Measurements from ENCODE around the gene UQCC2. TPM values are rescaled to one million over a fixed set of nuclear protein-coding genes. Genes with fewer than 3 reads are reported as not detected.

The UQCC2 gene
- total RNA-seq, 1 donor from 2014 or later = 99.4 TPM

DNA sequence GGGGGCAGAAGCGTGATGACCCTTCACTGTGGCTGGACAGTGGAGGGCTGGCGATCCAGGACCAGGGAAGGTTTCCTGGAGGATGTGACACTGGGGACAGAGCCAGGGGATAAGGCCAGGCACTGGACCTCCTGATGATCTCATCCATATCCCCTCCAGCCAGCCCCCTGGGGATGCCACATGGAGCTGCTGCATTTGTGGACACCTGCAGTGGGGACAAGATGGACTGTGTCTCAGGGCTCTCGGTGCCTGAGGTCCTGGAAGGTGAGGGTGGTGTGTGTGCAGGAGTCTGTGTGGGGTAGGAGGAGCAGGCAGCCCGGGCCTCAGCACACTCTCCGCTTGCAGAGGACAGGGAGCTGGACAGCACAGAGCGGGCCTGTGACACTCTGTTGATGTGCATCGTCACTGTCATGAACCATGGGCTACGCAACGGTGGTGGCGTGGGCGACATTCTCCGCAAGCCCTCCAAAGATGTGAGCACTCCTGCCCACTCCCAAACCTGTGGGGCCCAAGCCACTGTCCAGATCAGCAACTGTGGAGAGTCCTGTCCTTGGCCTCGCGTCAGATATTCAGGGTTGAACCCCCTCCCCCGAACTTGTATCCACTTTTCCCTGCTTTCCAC lies 19.9 kb downstream of the UQCC2 start:
- H3K27ac Mint-ChIP-seq = peak overlapping the region; percentile 67
- peaks cover 10% of the 10 kb centered on the region for H3K4me1 Mint-ChIP-seq (ENCODE audit: low read depth)
- H3K4me3 Mint-ChIP-seq (ENCODE audit: low read depth) = no peak overlapping the region
- DNase-seq (ENCODE audit: low spot score, unreplicated experiment) = no peak
- no peaks in the 10 kb centered on the region for H3K27me3 Mint-ChIP-seq
- H3K36me3 Mint-ChIP-seq (ENCODE audit: insufficient read depth) = peaks cover 10% of the 10 kb centered on the region
- TF ChIP-seq, protein P1, sequence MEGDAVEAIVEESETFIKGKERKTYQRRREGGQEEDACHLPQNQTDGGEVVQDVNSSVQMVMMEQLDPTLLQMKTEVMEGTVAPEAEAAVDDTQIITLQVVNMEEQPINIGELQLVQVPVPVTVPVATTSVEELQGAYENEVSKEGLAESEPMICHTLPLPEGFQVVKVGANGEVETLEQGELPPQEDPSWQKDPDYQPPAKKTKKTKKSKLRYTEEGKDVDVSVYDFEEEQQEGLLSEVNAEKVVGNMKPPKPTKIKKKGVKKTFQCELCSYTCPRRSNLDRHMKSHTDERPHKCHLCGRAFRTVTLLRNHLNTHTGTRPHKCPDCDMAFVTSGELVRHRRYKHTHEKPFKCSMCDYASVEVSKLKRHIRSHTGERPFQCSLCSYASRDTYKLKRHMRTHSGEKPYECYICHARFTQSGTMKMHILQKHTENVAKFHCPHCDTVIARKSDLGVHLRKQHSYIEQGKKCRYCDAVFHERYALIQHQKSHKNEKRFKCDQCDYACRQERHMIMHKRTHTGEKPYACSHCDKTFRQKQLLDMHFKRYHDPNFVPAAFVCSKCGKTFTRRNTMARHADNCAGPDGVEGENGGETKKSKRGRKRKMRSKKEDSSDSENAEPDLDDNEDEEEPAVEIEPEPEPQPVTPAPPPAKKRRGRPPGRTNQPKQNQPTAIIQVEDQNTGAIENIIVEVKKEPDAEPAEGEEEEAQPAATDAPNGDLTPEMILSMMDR (IDR thresholded peaks at IDR 0.05; ENCODE audit: unreplicated experiment) = no peak
- no peaks in the 10 kb centered on the region for H3K9me3 Mint-ChIP-seq (ENCODE audit: low read depth)

DNA sequence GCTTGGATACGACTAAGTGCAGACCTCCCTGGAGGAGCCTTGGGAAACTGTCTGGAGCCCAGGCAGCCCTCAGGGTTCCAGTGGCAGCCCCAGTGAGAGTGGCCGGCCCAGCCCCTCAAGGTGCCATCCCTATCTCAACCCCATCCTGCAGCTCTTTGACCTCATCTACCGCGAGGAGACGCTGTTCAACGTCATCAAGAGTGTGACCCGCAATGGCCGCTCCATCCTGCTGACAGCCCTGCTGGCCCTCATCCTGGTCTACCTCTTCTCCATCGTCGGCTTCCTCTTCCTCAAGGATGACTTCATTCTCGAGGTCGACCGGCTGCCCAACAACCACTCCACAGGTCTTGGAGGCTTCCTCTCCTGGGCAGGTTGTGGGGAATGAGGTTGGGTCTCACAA lies 20.7 kb downstream of the UQCC2 start:
- TF ChIP-seq, protein P1 (IDR thresholded peaks at IDR 0.05; ENCODE audit: unreplicated experiment) = no peak
- Mint-ChIP-seq H3K27me3 (no peaks in the 10 kb centered on the region), H3K4me1 (ENCODE audit: low read depth) (peaks cover 10% of the 10 kb centered on the region), H3K9me3 (ENCODE audit: low read depth) (no peaks in the 10 kb centered on the region), H3K4me3 (ENCODE audit: low read depth) (no peak overlapping the region), H3K27ac (peak overlapping the region; percentile 67), H3K36me3 (ENCODE audit: insufficient read depth) (peaks cover 10% of the 10 kb centered on the region)
- no peak for DNase-seq (ENCODE audit: low spot score, unreplicated experiment)

DNA sequence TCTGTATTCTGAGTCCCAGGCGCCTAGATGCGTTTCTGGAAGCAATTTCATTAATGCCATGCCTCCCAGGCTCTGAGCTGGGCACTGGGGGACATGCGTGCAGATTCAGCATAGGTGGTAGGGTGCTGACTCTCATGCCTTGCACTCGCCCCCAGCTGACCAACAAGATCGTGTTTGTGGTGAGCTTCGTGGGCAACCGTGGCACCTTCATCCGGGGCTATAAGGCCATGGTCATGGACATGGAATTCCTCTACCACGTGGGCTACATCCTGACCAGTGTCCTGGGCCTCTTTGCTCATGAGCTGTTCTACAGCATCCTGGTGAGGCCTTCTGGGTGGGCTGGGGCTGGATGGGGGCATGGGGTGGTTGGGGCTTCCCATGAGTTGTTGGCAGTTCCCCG lies 21.6 kb downstream of the UQCC2 start:
- H3K4me1 Mint-ChIP-seq (ENCODE audit: low read depth) = peaks cover 10% of the 10 kb centered on the region
- H3K4me3 Mint-ChIP-seq (ENCODE audit: low read depth) = no peak overlapping the region
- H3K27me3 Mint-ChIP-seq = no peaks in the 10 kb centered on the region
- TF ChIP-seq, protein P1 (IDR thresholded peaks at IDR 0.05; ENCODE audit: unreplicated experiment) = no peak
- peaks cover 11% of the 10 kb centered on the region for H3K36me3 Mint-ChIP-seq (ENCODE audit: insufficient read depth)
- no peak overlapping the region for H3K27ac Mint-ChIP-seq
- no peaks in the 10 kb centered on the region for H3K9me3 Mint-ChIP-seq (ENCODE audit: low read depth)
- no peak for DNase-seq (ENCODE audit: low spot score, unreplicated experiment)

DNA sequence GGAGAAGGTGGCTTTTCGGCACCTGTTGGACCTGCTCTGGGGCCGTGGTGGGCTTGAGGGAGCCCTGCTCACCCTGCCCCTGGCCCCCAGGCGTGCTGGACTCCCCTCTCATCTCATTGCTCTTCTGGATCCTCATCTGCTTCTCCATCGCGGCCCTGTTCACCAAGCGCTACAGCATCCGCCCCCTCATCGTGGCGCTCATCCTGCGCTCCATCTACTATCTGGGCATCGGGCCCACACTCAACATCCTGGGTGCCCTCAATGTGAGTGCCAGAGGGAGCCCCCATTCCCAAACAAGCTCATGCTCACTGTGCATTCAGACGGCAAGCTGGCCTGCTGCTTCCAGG lies 22.4 kb downstream of the UQCC2 start:
- Mint-ChIP-seq H3K27me3 (no peaks in the 10 kb centered on the region), H3K4me1 (ENCODE audit: low read depth) (peaks cover 5% of the 10 kb centered on the region), H3K27ac (no peak overlapping the region), H3K9me3 (ENCODE audit: low read depth) (no peaks in the 10 kb centered on the region), H3K36me3 (ENCODE audit: insufficient read depth) (peaks cover 11% of the 10 kb centered on the region), H3K4me3 (ENCODE audit: low read depth) (no peak overlapping the region)
- TF ChIP-seq, protein P1 (IDR thresholded peaks at IDR 0.05; ENCODE audit: unreplicated experiment) = no peak
- no peak for DNase-seq (ENCODE audit: low spot score, unreplicated experiment)

DNA sequence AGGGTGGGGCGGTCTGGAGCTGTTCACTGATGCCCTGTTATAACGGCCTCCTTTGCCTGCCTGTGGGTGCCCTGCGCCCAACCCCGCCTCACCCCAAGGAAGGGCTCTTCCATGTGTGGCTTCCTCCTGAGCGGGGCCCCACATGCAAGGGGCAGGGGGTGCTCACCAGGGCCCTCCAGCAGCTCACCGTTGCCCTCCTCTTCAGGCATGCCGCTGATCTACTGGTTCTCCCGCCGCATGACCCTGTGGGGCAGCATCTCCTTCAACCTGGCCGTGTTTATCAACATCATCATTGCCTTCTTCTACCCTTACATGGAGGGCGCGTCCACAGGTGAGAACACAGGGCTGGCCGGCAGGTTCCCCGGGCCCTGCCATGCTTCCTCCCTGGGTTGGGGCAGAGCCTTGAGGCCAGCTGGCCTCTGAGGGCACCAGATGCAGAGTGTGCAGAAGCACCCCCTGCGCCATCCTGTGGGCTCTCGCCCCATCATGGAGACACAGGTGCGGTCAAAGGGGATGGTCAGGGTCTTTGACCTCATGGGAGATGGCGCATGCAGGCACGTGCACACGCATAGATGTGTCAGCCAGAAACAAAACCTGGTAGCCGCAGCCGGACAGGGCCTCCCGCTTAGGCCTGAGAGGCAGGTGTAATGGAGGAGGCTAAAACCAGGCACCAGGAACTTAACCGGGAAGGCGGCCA lies 22.9 kb downstream of the UQCC2 start:
- no peak for DNase-seq (ENCODE audit: low spot score, unreplicated experiment)
- peaks cover 5% of the 10 kb centered on the region for H3K4me1 Mint-ChIP-seq (ENCODE audit: low read depth)
- H3K27ac Mint-ChIP-seq = no peak overlapping the region
- H3K4me3 Mint-ChIP-seq (ENCODE audit: low read depth) = no peak overlapping the region
- H3K27me3 Mint-ChIP-seq = no peaks in the 10 kb centered on the region
- H3K9me3 Mint-ChIP-seq (ENCODE audit: low read depth) = no peaks in the 10 kb centered on the region
- peaks cover 10% of the 10 kb centered on the region for H3K36me3 Mint-ChIP-seq (ENCODE audit: insufficient read depth)
- TF ChIP-seq, protein P1 (IDR thresholded peaks at IDR 0.05; ENCODE audit: unreplicated experiment) = no peak

Measured in progenitor cell of endocrine pancreas (in vitro differentiated cells).